GM12878 (cell line): ENCODE data around the gene SFI1. TPM values are rescaled to one million over a fixed set of nuclear protein-coding genes. Genes with fewer than 3 reads are reported as not detected.

Source experiments
- ATAC-seq: fragments of 200-7000 bp; cut with Tn5 transposase; 3 replicates; pipeline ENCODE4 v1.9.1; 2020; ENCODE audit warnings: mild to moderate bottlenecking, moderate library complexity
- BruUV-seq: library from RNA; stranded (reverse); fragments of 400-500 nt; replicated peaks from 2 replicates; lab custom pipeline; 2021; lab: Mats Ljungman, UMichigan
- CTCF ChIA-PET: fragments of 300-600 bp; sonication (Branson Sonifier 250); formaldehyde crosslinking; extraction: SDS; loops from one replicate; lab custom pipeline; 2021; ENCODE audit warnings: inconsistent platforms; lab: Yijun Ruan, JAX
- POLR2A ChIA-PET: fragments of 350-600 bp; formaldehyde crosslinking; extraction: SDS; loops from one replicate; lab custom pipeline; 2021; ENCODE audit warnings: inconsistent platforms; lab: Charles Lee
- RAD21 ChIA-PET: fragments of 300-600 bp; sonication (Branson Sonifier 250); formaldehyde crosslinking; loops from one replicate; lab custom pipeline; 2023; ENCODE audit warnings: antibody characterized with exemption; ENCODE audit not compliant: unreplicated experiment; lab: Charles Lee
- SMC1A ChIA-PET: fragments of 300-600 bp; sonication (Branson Sonifier 250); formaldehyde crosslinking; loops from one replicate; lab custom pipeline; 2023; ENCODE audit not compliant: unreplicated experiment, uncharacterized antibody; lab: Charles Lee
- DNase-seq: peaks from one replicate; pipeline ENCODE4 v3.0.0-alpha.2; 2011; ENCODE audit warnings: low read depth, low spot score
- FAIRE-seq: peaks from 3 replicates; lab custom pipeline; 2011; peaks lifted over from hg19 to GRCh38; lab: Jason Lieb, UNC
- H2AFZ ChIP-seq: 2 replicates; pipeline ENCODE4 v1.6.0; 2011; ENCODE audit warnings: low read depth, low read length, control low read depth; ENCODE audit not compliant: control insufficient read depth
- H3K27ac ChIP-seq: 2 replicates; pipeline ENCODE4 v1.5.1; 2011; ENCODE audit warnings: control low read depth; ENCODE audit not compliant: control insufficient read depth, insufficient read depth
- H3K27me3 ChIP-seq, 2 experiments: replicated peaks in 1 of 2; 2 replicates each; pipeline versions ENCODE4 v1.6.0 to v1.6.1; 2011; ENCODE audit warnings: low read length in 1 of 2; ENCODE audit not compliant: control insufficient read depth in 2 of 2, insufficient read depth in 2 of 2
- H3K36me3 ChIP-seq, 2 experiments: 2 replicates each; pipeline ENCODE4 v1.5.1; 2011; ENCODE audit warnings: low read length in 1 of 2; ENCODE audit not compliant: control insufficient read depth in 2 of 2, insufficient read depth in 2 of 2
- H3K4me1 ChIP-seq: 2 replicates; pipeline ENCODE4 v1.6.1; 2011; ENCODE audit warnings: mild to moderate bottlenecking, low read length, moderate library complexity, mixed read lengths; ENCODE audit not compliant: control insufficient read depth, insufficient read depth
- H3K4me2 ChIP-seq: 2 replicates; pipeline ENCODE4 v1.6.0; 2011; ENCODE audit warnings: control low read depth; ENCODE audit not compliant: control insufficient read depth, insufficient read depth
- H3K4me3 ChIP-seq: fragments of 200-600 bp; sonication (generic); 2 replicates; pipeline ENCODE4 v1.5.1; 2016
- H3K79me2 ChIP-seq: 2 replicates; pipeline ENCODE4 v1.6.0; 2011; ENCODE audit warnings: low read length; ENCODE audit not compliant: control insufficient read depth, insufficient read depth
- H3K9ac ChIP-seq: 2 replicates; pipeline ENCODE4 v1.8.0; 2011; ENCODE audit warnings: low read length, control low read depth, mixed read lengths; ENCODE audit not compliant: control insufficient read depth, insufficient read depth
- H3K9me3 ChIP-seq: replicated peaks from 3 replicates; pipeline ENCODE4 v1.5.1; 2011; ENCODE audit warnings: mild to moderate bottlenecking, low read length; ENCODE audit not compliant: control insufficient read depth, insufficient read depth
- H4K20me1 ChIP-seq: 2 replicates; pipeline ENCODE4 v1.6.0; 2011; ENCODE audit not compliant: control insufficient read depth, insufficient read depth
- E2F8 ChIP-seq: fragments of 450-650 bp; IDR thresholded peaks from 2 replicates; pipeline ENCODE4 v1.6.1; 2018; ENCODE audit warnings: mild to moderate bottlenecking, low read depth, moderate library complexity; ENCODE audit not compliant: partially characterized antibody
- POLR2AphosphoS5 ChIP-seq: IDR thresholded peaks from 2 replicates; pipeline ENCODE4 v1.6.1; 2011; ENCODE audit warnings: mild to moderate bottlenecking, low read length, inconsistent platforms
- ZBTB40 ChIP-seq: fragments of 450-650 bp; IDR thresholded peaks from 2 replicates; pipeline ENCODE4 v1.6.1; 2016; ENCODE audit warnings: mild to moderate bottlenecking, moderate library complexity, borderline replicate concordance
- WGBS: methylation state at CpG from one replicate; pipeline ENCODE4 v1.1.6; 2016; ENCODE audit warnings: low lambda C conversion rate; ENCODE audit not compliant: insufficient replicate concordance, insufficient coverage; ENCODE audit errors: missing lambda C conversion rate; 5-methylcytosine and 5-hydroxymethylcytosine counted together
- in situ Hi-C: fragments of 300-500 bp; cut with MboI; formaldehyde crosslinking; loops from 9 replicates; pipeline ENCODE4 v1.14.3; 2018; ENCODE audit warnings: mixed read lengths
- intact Hi-C: fragments of 100-400 bp; cut with micrococcal nuclease; formaldehyde crosslinking; loops from one replicate; pipeline ENCODE4 v1.14.2; 2022; ENCODE audit not compliant: unreplicated experiment
- polyA plus RNA-seq, 11 experiments: library from polyadenylated mRNA; depleted of rRNA in 4 of 11; unstranded in 6 of 11; stranded (reverse) in 5 of 11; fragments of >200 nt; fragmentation: Nextera tagmentation in 4 of 11; fragmentation: Illumina TruSeq in 1 of 11; extraction: Ambion mirVana in 4 of 11; extraction: Trizol in 1 of 11; gene quantifications; 1 replicate in 1 of 11; 2 replicates in 10 of 11; pipeline versions ENCODE4 v1.2.1 to v1.2.3, GENCODE V29; 2011 to 2016; ENCODE audit warnings: inconsistent platforms in 2 of 11, missing spikeins in 2 of 11, low read depth in 1 of 11
- total RNA-seq, 4 experiments: library from RNA; depleted of rRNA in 3 of 4; stranded (reverse); fragments of >200 nt in 3 of 4; fragmentation: Illumina TruSeq in 1 of 4; extraction: Trizol in 1 of 4; gene quantifications; 2 replicates each; pipeline versions ENCODE4 v1.2.1 to v1.2.3, GENCODE V29; 2013 to 2021

SFI1 gene
- total and polyA plus RNA-seq, 10 of the 15 experiments (the other 5 are each of a cell fraction or from before 2014, with no cell fraction given) = 6.3 to 70.1 (median 30.4) TPM

- Histone ChIP-seq H2AFZ (no peak overlapping the region), H3K36me3 (peaks cover 2 to 16% of the 10 kb centered on the region in 2 experiments; a peak in 3 of 4 replicates), H3K9me3 (no peaks in the 10 kb centered on the region), H3K27ac (no peak overlapping the region), H3K4me2 (no peak overlapping the region), H3K27me3 (no peaks in the 10 kb centered on the region), H3K4me3 (no peak overlapping the region), H3K9ac (no peak overlapping the region), H3K4me1 (no peaks in the 10 kb centered on the region), H3K79me2 (no peaks in the 10 kb centered on the region), H4K20me1 (no peaks in the 10 kb centered on the region)
- ChIA-PET CTCF (interaction anchor here (0.5 to 6.7 kb wide), 13 partner anchors 10 to 189 kb away, joined by 3 to 65 read pairs (median 5); partner anchors contain the start of gene PISD), POLR2A (no interaction called here), SMC1A (interaction anchor here (0.6 to 2.6 kb wide), 4 partner anchors 68 to 198 kb away, joined by 3 to 9 read pairs (median 3); no protein-coding TSS in a partner anchor), RAD21 (interaction anchor here (0.6 to 2.0 kb wide), 5 partner anchors 18 to 75 kb away, joined by 3 to 5 read pairs (median 4); no protein-coding TSS in a partner anchor)
- DNase-seq (no peak), ATAC-seq (no peak), FAIRE-seq (no peak)
- 96% methylated on average over 2 of the region's 2 CpGs for WGBS
- TF ChIP-seq POLR2AphosphoS5 (no peak), E2F8 (no peak), ZBTB40 (peak; percentile 52)
- in situ Hi-C loops = no loop called here
- intact Hi-C loops = loop anchor here (2.0 kb wide), 1 partner anchor 73 kb away; no protein-coding TSS in a partner anchor
- BruUV-seq = no TSS peak
Measured at GRCh38 chr22:31561970-31562369, 65.6 kb downstream of the SFI1 start.
